Left ventricle myocardium inferior (tissue), 1 donor: ENCODE results near the gene FNDC7. TPM values are rescaled to one million over a fixed set of nuclear protein-coding genes. Genes with fewer than 3 reads are reported as not detected.

Source experiments
- DNase-seq: peaks from one replicate; pipeline ENCODE4 v3.0.0-alpha.2; 2020
- H3K27ac ChIP-seq: fragments of 200-600 bp; replicated peaks from 2 replicates; pipeline ENCODE4 v1.8.0; 2021
- H3K27me3 ChIP-seq: fragments of 200-600 bp; 2 replicates; pipeline ENCODE4 v1.8.0; 2021; ENCODE audit warnings: low read depth
- H3K36me3 ChIP-seq: fragments of 200-600 bp; 2 replicates; pipeline ENCODE4 v1.8.0; 2021
- H3K4me1 ChIP-seq: fragments of 200-600 bp; 2 replicates; pipeline ENCODE4 v1.8.0; 2021
- H3K4me3 ChIP-seq: fragments of 200-600 bp; 2 replicates; pipeline ENCODE4 v1.8.0; 2021; ENCODE audit warnings: mild to moderate bottlenecking, moderate library complexity
- H3K9me3 ChIP-seq: fragments of 200-600 bp; replicated peaks from 2 replicates; pipeline ENCODE4 v1.8.0; 2021
- CTCF ChIP-seq: fragments of 200-600 bp; IDR thresholded peaks from 2 replicates; pipeline ENCODE4 v1.8.0; 2021; ENCODE audit warnings: antibody characterized with exemption, mild to moderate bottlenecking, borderline replicate concordance
- intact Hi-C: fragments of 100-400 bp; cut with micrococcal nuclease; formaldehyde crosslinking; loops from one replicate; pipeline ENCODE4 v1.11.0; 2022
- total RNA-seq: library from RNA; stranded (reverse); fragmentation: NEBNext Ultra II Directional; extraction: Animal tissue kit (Norgen Biotek cat#: 25700); gene quantifications from one replicate; pipeline ENCODE4 v1.2.1, GENCODE V29; 2021
- donor health status: DM: no; HTN: yes; CAD: no; lungs with severe emphysema.

FNDC7 gene
- total RNA-seq, 1 donor from 2014 or later = not detected

- Histone ChIP-seq H3K4me1 (no peaks in the 10 kb centered on the region), H3K27ac (no peak overlapping the region), H3K36me3 (no peaks in the 10 kb centered on the region), H3K27me3 (peaks cover 10% of the 10 kb centered on the region), H3K4me3 (no peak overlapping the region), H3K9me3 (no peaks in the 10 kb centered on the region)
- intact Hi-C loops = no loop called here
- no peak for TF ChIP-seq CTCF
- no peak for DNase-seq
Measured at GRCh38 chr1:108734171-108734865, 21.6 kb downstream of the FNDC7 start.

GRCh38 chr1:108742253-108742652, 29.5 kb downstream of the FNDC7 start:
- Histone ChIP-seq H3K36me3 (no peaks in the 10 kb centered on the region), H3K27me3 (no peaks in the 10 kb centered on the region), H3K4me3 (no peak overlapping the region), H3K4me1 (peaks cover 7% of the 10 kb centered on the region), H3K9me3 (no peaks in the 10 kb centered on the region), H3K27ac (no peak overlapping the region)
- TF ChIP-seq CTCF = no peak
- intact Hi-C loops = no loop called here
- no peak for DNase-seq

DNA sequence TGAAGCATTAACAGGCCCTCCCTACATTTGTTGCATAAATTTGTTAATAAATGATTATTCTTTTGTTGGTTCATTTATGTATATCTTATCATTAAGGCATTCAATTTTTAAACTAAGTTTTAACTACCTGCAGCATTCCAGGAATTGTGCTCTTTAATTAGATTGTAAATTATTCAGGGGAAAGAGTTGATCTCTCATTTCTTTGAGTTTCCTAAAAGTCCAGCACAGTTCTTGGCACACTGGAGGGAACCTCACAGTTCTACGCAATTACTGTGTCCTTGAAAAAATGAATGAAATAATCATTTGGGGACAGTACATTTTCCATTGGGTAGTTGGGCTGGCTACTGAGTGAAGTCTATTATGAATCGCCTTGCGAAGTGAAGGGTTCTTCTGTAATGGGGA, 33.3 kb downstream of the FNDC7 start:
- Histone ChIP-seq H3K27ac (peak overlapping the region; percentile 98), H3K4me3 (peak overlapping the region; percentile 90)
- intact Hi-C loops = no loop called here

GRCh38 chr1:108746382-108747170, 33.9 kb downstream of the FNDC7 start, which contains the start of gene STXBP3:
TSS of gene STXBP3 (plus strand) at chr1:108746674. CDS start at chr1:108746738, 64 bp downstream.
- Histone ChIP-seq H3K27ac (peak within 1 kb of the TSS; percentile 98), H3K4me1 (peaks cover 41% of the 10 kb centered on the region), H3K4me3 (peak within 1 kb of the TSS; percentile 90), H3K27me3 (no peaks in the 10 kb centered on the region), H3K36me3 (peaks cover 9% of the 10 kb centered on the region), H3K9me3 (no peaks in the 10 kb centered on the region)
- DNase-seq = peak; percentile 98
- peak; percentile 97 for TF ChIP-seq CTCF
- intact Hi-C loops = no loop called here

More for the DNA sequence above, 33.3 kb downstream of the FNDC7 start:
- no peak for DNase-seq
- no peaks in the 10 kb centered on the region for H3K27me3 ChIP-seq
- no peak for TF ChIP-seq CTCF
- H3K4me1 ChIP-seq = peaks cover 38% of the 10 kb centered on the region
- H3K9me3 ChIP-seq = no peaks in the 10 kb centered on the region
- H3K36me3 ChIP-seq = peaks cover 5% of the 10 kb centered on the region

- H3K27ac ChIP-seq = peak overlapping the region; percentile 98
- H3K27me3 ChIP-seq = no peaks in the 10 kb centered on the region
- peaks cover 41% of the 10 kb centered on the region for H3K4me1 ChIP-seq
- no peak for TF ChIP-seq CTCF
- peak overlapping the region; percentile 90 for H3K4me3 ChIP-seq
- intact Hi-C loops = no loop called here
- no peaks in the 10 kb centered on the region for H3K9me3 ChIP-seq
- H3K36me3 ChIP-seq = peaks cover 11% of the 10 kb centered on the region
- peak; percentile 71 for DNase-seq
Measured at GRCh38 chr1:108747171-108747850, 34.6 kb downstream of the FNDC7 start.
